HEK293 (cell line): ENCODE measurements around the gene KRT79.

ENCODE experiments used
- MEIS1 ChIP-seq: sonication (generic); formaldehyde crosslinking; IDR thresholded peaks from 2 replicates; pipeline ENCODE4 v1.8.1; 2022; ENCODE audit warnings: missing genetic modification reagents, mild to moderate bottlenecking, borderline replicate concordance
- TCF7L2 ChIP-seq: IDR thresholded peaks from 2 replicates; pipeline ENCODE4 v1.6.1; 2011; ENCODE audit warnings: low read depth, mild to moderate bottlenecking, inconsistent platforms, low read length, moderate library complexity, borderline replicate concordance
- ZBTB21 ChIP-seq: fragments of 450-650 bp; formaldehyde crosslinking; IDR thresholded peaks from 2 replicates; pipeline ENCODE4 v1.5.1; 2017; ENCODE audit warnings: missing biosample characterization, missing genetic modification characterization
- ZNF146 ChIP-seq: fragments of 450-650 bp; formaldehyde crosslinking; IDR thresholded peaks from 2 replicates; pipeline ENCODE4 v1.5.1; 2016; ENCODE audit warnings: missing biosample characterization, missing genetic modification characterization
- ZNF274 ChIP-seq, 2 experiments: fragments of 200-500 bp in 1 of 2; fragments of 450-650 bp in 1 of 2; sonication (Bioruptor generic) in 1 of 2; formaldehyde crosslinking in 1 of 2; IDR thresholded peaks; 2 replicates each; pipeline versions ENCODE4 v1.5.1 to v1.6.1; 2014 to 2016; ENCODE audit warnings: borderline replicate concordance in 1 of 2, inconsistent platforms in 1 of 2, low read length in 1 of 2, missing biosample characterization in 1 of 2, missing genetic modification characterization in 1 of 2
- ZNF792 ChIP-seq: fragments of 450-650 bp; formaldehyde crosslinking; IDR thresholded peaks from 2 replicates; pipeline ENCODE4 v1.5.1; 2016; ENCODE audit warnings: missing biosample characterization, missing genetic modification characterization
- TF ChIP-seq, protein P1 (sequence below): fragments of 450-650 bp; formaldehyde crosslinking; IDR thresholded peaks from 2 replicates; pipeline ENCODE4 v1.5.1; 2016; ENCODE audit warnings: missing biosample characterization, missing genetic modification characterization, borderline replicate concordance
- TF ChIP-seq, protein P2 (sequence below): fragments of 450-650 bp; formaldehyde crosslinking; IDR thresholded peaks from 2 replicates; pipeline ENCODE4 v1.5.1; 2016; ENCODE audit warnings: missing biosample characterization, missing genetic modification characterization
- TF ChIP-seq, protein P3 (sequence below): fragments of 450-650 bp; formaldehyde crosslinking; IDR thresholded peaks from 2 replicates; pipeline ENCODE4 v1.5.1; 2016; ENCODE audit warnings: missing biosample characterization, missing genetic modification characterization

DNA sequence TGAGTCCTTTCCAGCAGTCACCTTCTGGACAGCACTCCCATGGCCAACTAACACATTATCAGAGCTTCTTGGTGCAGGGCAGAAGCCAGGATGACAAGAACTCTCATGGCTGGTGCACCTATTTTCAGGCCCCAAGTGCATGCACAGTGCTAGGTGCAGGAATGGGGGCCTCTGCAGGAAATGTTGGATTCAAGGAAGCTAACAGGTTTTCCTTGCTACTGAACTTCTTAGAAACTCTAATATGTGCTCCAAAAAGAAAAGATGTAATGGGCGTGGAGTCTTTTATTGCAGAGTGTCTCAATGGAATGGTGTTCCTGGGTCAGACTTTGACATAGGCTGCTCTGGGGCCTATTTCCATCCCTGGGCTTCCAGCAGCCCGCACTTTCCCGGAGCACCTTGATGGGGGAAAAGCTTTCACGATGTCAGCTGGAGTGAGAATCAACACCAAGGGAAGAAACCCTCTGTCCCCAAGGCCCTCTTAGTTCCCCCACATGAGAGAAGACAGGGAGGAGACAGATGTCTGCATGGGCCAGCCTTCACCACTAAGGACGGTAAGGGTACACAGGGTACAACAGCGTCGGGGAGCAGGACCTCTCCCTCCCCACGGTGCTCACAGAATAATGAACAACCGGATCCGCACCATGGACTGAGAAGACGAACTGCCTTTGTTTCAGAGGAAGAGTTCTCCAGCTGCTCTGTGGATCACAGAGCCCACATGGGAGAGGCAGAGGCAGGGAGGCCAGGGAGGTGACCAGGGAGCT, 45.1 kb downstream of the KRT79 start:
- TF ChIP-seq ZNF274 (IDR thresholded peaks at IDR 0.05; ENCODE audit: low read length) (no peak), ZNF274 (tag by site-specific recombination; IDR thresholded peaks at IDR 0.05; ENCODE audit: borderline replicate concordance) (no peak), TCF7L2 (no peak), MEIS1 (CRISPR knock-in tag) (no peak), ZNF146 (tag by site-specific recombination) (no peak), ZBTB21 (tag by site-specific recombination) (no peak), ZNF792 (tag by site-specific recombination) (no peak)
- TF ChIP-seq, protein P1, sequence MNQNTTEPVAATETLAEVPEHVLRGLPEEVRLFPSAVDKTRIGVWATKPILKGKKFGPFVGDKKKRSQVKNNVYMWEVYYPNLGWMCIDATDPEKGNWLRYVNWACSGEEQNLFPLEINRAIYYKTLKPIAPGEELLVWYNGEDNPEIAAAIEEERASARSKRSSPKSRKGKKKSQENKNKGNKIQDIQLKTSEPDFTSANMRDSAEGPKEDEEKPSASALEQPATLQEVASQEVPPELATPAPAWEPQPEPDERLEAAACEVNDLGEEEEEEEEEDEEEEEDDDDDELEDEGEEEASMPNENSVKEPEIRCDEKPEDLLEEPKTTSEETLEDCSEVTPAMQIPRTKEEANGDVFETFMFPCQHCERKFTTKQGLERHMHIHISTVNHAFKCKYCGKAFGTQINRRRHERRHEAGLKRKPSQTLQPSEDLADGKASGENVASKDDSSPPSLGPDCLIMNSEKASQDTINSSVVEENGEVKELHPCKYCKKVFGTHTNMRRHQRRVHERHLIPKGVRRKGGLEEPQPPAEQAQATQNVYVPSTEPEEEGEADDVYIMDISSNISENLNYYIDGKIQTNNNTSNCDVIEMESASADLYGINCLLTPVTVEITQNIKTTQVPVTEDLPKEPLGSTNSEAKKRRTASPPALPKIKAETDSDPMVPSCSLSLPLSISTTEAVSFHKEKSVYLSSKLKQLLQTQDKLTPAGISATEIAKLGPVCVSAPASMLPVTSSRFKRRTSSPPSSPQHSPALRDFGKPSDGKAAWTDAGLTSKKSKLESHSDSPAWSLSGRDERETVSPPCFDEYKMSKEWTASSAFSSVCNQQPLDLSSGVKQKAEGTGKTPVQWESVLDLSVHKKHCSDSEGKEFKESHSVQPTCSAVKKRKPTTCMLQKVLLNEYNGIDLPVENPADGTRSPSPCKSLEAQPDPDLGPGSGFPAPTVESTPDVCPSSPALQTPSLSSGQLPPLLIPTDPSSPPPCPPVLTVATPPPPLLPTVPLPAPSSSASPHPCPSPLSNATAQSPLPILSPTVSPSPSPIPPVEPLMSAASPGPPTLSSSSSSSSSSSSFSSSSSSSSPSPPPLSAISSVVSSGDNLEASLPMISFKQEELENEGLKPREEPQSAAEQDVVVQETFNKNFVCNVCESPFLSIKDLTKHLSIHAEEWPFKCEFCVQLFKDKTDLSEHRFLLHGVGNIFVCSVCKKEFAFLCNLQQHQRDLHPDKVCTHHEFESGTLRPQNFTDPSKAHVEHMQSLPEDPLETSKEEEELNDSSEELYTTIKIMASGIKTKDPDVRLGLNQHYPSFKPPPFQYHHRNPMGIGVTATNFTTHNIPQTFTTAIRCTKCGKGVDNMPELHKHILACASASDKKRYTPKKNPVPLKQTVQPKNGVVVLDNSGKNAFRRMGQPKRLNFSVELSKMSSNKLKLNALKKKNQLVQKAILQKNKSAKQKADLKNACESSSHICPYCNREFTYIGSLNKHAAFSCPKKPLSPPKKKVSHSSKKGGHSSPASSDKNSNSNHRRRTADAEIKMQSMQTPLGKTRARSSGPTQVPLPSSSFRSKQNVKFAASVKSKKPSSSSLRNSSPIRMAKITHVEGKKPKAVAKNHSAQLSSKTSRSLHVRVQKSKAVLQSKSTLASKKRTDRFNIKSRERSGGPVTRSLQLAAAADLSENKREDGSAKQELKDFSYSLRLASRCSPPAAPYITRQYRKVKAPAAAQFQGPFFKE (tag by site-specific recombination), result no peak
- TF ChIP-seq, protein P2, sequence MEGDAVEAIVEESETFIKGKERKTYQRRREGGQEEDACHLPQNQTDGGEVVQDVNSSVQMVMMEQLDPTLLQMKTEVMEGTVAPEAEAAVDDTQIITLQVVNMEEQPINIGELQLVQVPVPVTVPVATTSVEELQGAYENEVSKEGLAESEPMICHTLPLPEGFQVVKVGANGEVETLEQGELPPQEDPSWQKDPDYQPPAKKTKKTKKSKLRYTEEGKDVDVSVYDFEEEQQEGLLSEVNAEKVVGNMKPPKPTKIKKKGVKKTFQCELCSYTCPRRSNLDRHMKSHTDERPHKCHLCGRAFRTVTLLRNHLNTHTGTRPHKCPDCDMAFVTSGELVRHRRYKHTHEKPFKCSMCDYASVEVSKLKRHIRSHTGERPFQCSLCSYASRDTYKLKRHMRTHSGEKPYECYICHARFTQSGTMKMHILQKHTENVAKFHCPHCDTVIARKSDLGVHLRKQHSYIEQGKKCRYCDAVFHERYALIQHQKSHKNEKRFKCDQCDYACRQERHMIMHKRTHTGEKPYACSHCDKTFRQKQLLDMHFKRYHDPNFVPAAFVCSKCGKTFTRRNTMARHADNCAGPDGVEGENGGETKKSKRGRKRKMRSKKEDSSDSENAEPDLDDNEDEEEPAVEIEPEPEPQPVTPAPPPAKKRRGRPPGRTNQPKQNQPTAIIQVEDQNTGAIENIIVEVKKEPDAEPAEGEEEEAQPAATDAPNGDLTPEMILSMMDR (tag by site-specific recombination), result no peak
- TF ChIP-seq, protein P3, sequence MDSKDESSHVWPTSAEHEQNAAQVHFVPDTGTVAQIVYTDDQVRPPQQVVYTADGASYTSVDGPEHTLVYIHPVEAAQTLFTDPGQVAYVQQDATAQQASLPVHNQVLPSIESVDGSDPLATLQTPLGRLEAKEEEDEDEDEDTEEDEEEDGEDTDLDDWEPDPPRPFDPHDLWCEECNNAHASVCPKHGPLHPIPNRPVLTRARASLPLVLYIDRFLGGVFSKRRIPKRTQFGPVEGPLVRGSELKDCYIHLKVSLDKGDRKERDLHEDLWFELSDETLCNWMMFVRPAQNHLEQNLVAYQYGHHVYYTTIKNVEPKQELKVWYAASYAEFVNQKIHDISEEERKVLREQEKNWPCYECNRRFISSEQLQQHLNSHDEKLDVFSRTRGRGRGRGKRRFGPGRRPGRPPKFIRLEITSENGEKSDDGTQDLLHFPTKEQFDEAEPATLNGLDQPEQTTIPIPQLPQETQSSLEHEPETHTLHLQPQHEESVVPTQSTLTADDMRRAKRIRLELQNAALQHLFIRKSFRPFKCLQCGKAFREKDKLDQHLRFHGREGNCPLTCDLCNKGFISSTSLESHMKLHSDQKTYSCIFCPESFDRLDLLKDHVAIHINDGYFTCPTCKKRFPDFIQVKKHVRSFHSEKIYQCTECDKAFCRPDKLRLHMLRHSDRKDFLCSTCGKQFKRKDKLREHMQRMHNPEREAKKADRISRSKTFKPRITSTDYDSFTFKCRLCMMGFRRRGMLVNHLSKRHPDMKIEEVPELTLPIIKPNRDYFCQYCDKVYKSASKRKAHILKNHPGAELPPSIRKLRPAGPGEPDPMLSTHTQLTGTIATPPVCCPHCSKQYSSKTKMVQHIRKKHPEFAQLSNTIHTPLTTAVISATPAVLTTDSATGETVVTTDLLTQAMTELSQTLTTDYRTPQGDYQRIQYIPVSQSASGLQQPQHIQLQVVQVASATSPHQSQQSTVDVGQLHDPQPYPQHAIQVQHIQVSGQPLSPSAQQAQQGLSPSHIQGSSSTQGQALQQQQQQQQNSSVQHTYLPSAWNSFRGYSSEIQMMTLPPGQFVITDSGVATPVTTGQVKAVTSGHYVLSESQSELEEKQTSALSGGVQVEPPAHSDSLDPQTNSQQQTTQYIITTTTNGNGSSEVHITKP (tag by site-specific recombination), result no peak
